ENCODE measurements around the gene INSR. TPM values are rescaled to one million over a fixed set of nuclear protein-coding genes. Genes with fewer than 3 reads are reported as not detected.

The INSR gene
- total RNA-seq, 1 donor from 2014 or later, result 23.9 TPM

DNA sequence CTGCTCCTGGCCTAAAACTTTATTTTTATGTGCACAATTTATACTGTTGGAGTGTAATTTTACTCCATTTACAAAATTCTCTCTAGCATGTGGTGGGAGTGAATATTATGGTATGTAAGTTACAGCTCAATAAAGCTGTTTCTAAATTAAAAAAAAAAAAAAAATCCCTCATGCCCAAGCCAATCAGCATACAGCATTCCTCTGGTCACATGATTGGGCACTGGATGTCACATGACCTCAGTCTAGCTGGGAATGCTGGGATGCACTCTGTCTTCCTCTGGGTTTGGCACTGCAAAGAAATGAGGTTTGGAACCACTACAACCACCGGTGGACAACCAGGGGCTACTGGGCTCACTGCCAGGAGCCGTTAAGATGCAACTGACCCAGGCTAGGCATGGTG is 157.1 kb downstream of the INSR start:
- H3K27me3 Mint-ChIP-seq (ENCODE audit: unreplicated experiment), result no peaks in the 10 kb centered on the region
- H3K36me3 Mint-ChIP-seq (ENCODE audit: unreplicated experiment), result peaks cover 4% of the 10 kb centered on the region
- H3K4me1 Mint-ChIP-seq (ENCODE audit: low read depth, unreplicated experiment), result no peaks in the 10 kb centered on the region
- no peak overlapping the region for H3K27ac Mint-ChIP-seq (ENCODE audit: unreplicated experiment)
- DNase-seq, result no peak
- TF ChIP-seq, protein P1, sequence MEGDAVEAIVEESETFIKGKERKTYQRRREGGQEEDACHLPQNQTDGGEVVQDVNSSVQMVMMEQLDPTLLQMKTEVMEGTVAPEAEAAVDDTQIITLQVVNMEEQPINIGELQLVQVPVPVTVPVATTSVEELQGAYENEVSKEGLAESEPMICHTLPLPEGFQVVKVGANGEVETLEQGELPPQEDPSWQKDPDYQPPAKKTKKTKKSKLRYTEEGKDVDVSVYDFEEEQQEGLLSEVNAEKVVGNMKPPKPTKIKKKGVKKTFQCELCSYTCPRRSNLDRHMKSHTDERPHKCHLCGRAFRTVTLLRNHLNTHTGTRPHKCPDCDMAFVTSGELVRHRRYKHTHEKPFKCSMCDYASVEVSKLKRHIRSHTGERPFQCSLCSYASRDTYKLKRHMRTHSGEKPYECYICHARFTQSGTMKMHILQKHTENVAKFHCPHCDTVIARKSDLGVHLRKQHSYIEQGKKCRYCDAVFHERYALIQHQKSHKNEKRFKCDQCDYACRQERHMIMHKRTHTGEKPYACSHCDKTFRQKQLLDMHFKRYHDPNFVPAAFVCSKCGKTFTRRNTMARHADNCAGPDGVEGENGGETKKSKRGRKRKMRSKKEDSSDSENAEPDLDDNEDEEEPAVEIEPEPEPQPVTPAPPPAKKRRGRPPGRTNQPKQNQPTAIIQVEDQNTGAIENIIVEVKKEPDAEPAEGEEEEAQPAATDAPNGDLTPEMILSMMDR (IDR thresholded peaks at IDR 0.05; ENCODE audit: partially characterized antibody, unreplicated experiment), result no peak
- no peaks in the 10 kb centered on the region for H3K9me3 Mint-ChIP-seq (ENCODE audit: unreplicated experiment)
- H3K4me3 Mint-ChIP-seq (ENCODE audit: unreplicated experiment), result no peak overlapping the region

DNA sequence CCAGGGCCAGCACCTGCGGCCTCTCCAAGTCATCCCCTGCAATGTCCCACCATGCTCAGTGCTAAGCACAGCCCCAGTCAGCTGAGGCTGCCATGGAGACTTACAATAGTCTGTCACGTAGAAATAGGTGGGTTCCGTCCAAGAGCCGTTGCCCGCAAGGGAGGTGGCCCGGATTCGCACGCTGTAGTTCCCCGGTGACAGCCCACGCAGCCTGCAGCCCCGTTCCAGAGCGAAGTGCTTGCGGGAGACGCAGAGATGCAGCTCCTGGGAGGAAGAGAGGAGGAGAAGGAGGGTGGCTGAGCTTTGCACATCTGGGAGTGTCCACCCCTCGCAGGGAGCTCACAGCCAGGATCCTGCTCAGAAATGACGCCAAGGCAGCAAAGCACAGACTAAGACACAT is 162.2 kb downstream of the INSR start:
- Mint-ChIP-seq H3K4me1 (ENCODE audit: low read depth, unreplicated experiment) (no peaks in the 10 kb centered on the region), H3K4me3 (ENCODE audit: unreplicated experiment) (no peak overlapping the region), H3K9me3 (ENCODE audit: unreplicated experiment) (peaks cover 2% of the 10 kb centered on the region), H3K36me3 (ENCODE audit: unreplicated experiment) (peaks cover 5% of the 10 kb centered on the region), H3K27me3 (ENCODE audit: unreplicated experiment) (no peaks in the 10 kb centered on the region), H3K27ac (ENCODE audit: unreplicated experiment) (no peak overlapping the region)
- TF ChIP-seq, protein P1 (IDR thresholded peaks at IDR 0.05; ENCODE audit: partially characterized antibody, unreplicated experiment), result no peak
- DNase-seq, result no peak

DNA sequence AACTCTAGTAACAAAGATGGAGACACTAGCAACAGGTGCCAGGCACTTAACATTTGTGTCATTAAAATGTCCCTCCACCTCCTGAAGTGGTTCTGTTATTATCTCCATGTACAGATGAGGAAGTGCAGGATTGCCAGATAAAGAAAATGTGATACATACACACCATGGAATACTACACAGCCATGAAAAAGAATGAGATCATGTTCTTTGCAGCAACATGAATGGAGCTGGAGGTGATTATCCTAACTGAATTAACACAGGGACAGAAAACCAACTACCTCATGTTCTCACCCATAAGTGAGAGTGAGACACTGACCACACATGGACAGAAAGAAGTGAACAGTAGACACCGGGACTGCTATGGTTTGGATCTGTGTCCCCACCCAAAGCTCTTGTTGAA is 164.2 kb downstream of the INSR start:
- no peaks in the 10 kb centered on the region for H3K27me3 Mint-ChIP-seq (ENCODE audit: unreplicated experiment)
- no peak overlapping the region for H3K27ac Mint-ChIP-seq (ENCODE audit: unreplicated experiment)
- TF ChIP-seq, protein P1 (IDR thresholded peaks at IDR 0.05; ENCODE audit: partially characterized antibody, unreplicated experiment), result no peak
- peaks cover 14% of the 10 kb centered on the region for H3K36me3 Mint-ChIP-seq (ENCODE audit: unreplicated experiment)
- H3K4me3 Mint-ChIP-seq (ENCODE audit: unreplicated experiment), result no peak overlapping the region
- peaks cover 5% of the 10 kb centered on the region for H3K9me3 Mint-ChIP-seq (ENCODE audit: unreplicated experiment)
- DNase-seq, result no peak
- no peaks in the 10 kb centered on the region for H3K4me1 Mint-ChIP-seq (ENCODE audit: low read depth, unreplicated experiment)

DNA sequence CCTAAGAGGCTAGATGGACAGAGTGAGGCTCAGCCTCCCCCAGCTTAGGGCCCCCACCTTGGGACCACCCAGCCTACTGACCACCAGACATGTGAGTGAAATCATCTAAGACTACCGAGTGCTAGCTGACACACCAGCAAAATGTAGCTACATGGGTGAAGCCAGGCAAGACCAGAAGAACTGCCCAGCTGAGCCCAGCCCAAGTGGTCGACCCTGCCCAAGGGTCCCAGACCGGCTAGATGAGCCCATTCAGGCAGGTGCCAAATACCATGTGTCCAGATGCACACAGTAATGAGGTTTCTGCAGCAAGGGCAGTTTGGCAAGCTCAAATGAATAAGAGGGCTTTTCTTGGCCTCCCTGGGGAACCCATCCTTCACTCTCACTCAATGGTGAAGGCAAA is 168.1 kb downstream of the INSR start:
- Mint-ChIP-seq H3K27ac (ENCODE audit: unreplicated experiment) (no peak overlapping the region), H3K36me3 (ENCODE audit: unreplicated experiment) (peaks cover 28% of the 10 kb centered on the region), H3K27me3 (ENCODE audit: unreplicated experiment) (peaks cover 2% of the 10 kb centered on the region), H3K9me3 (ENCODE audit: unreplicated experiment) (peaks cover 10% of the 10 kb centered on the region), H3K4me3 (ENCODE audit: unreplicated experiment) (no peak overlapping the region), H3K4me1 (ENCODE audit: low read depth, unreplicated experiment) (no peaks in the 10 kb centered on the region)
- DNase-seq, result no peak
- TF ChIP-seq, protein P1 (IDR thresholded peaks at IDR 0.05; ENCODE audit: partially characterized antibody, unreplicated experiment), result no peak

DNA sequence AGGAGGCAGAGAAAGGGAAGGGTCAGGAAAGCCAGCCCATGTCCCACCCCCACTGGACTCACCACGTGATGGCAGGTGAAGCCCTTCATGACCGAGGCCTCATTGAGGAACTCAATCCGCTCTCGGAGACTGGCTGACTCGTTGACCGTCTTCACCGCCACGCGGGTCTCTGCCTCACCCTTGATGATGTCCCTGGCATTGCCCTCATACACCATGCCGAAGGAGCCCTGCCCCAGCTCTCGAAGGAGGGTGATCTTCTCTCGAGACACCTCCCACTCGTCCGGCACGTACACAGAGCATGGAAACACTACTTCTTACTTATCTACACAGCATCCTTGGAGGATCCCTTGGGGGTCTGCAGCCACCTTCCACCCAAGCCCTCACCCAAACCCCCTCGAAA is 169.0 kb downstream of the INSR start:
- DNase-seq, result no peak
- Mint-ChIP-seq H3K9me3 (ENCODE audit: unreplicated experiment) (peaks cover 10% of the 10 kb centered on the region), H3K4me1 (ENCODE audit: low read depth, unreplicated experiment) (no peaks in the 10 kb centered on the region)

More for the DNA sequence above, 169.0 kb downstream of the INSR start:
- TF ChIP-seq, protein P1 (IDR thresholded peaks at IDR 0.05; ENCODE audit: partially characterized antibody, unreplicated experiment), result no peak
- Mint-ChIP-seq H3K36me3 (ENCODE audit: unreplicated experiment) (peaks cover 25% of the 10 kb centered on the region), H3K27me3 (ENCODE audit: unreplicated experiment) (peaks cover 2% of the 10 kb centered on the region), H3K27ac (ENCODE audit: unreplicated experiment) (no peak overlapping the region), H3K4me3 (ENCODE audit: unreplicated experiment) (no peak overlapping the region)
